GM23338 (cell line): ENCODE measurements around the gene GALM. TPM values are rescaled to one million over a fixed set of nuclear protein-coding genes. Genes with fewer than 3 reads are reported as not detected.

Experiments
- ATAC-seq: fragments of 200-7000 bp; cut with Tn5 transposase; 3 replicates; pipeline ENCODE4 v1.9.1; 2020
- DNase-seq: peaks from one replicate; pipeline ENCODE4 v3.0.0-alpha.2; 2015; ENCODE audit warnings: low spot score
- H2AFZ ChIP-seq: fragments of 200-600 bp; sonication (generic); 2 replicates; pipeline ENCODE4 v1.8.0; 2016; ENCODE audit warnings: antibody characterized with exemption, mild to moderate bottlenecking, moderate library complexity
- H3F3A ChIP-seq: fragments of 200-600 bp; sonication (generic); replicated peaks from 2 replicates; pipeline ENCODE4 v1.8.0; 2017; ENCODE audit warnings: antibody characterized with exemption, mixed run types, low read depth
- H3K27ac ChIP-seq: fragments of 200-600 bp; sonication (generic); 2 replicates; pipeline ENCODE4 v1.6.1; 2016; ENCODE audit warnings: low read depth
- H3K27me3 ChIP-seq: fragments of 200-600 bp; sonication (generic); 2 replicates; pipeline ENCODE4 v1.8.0; 2016; ENCODE audit warnings: mild to moderate bottlenecking, mixed run types, moderate library complexity; ENCODE audit not compliant: insufficient read depth
- H3K36me3 ChIP-seq: fragments of 200-600 bp; sonication (generic); 2 replicates; pipeline ENCODE4 v1.8.0; 2016; ENCODE audit warnings: mild to moderate bottlenecking; ENCODE audit not compliant: insufficient read depth
- H3K4me1 ChIP-seq: fragments of 200-600 bp; sonication (generic); 2 replicates; pipeline ENCODE4 v1.8.0; 2016; ENCODE audit warnings: mild to moderate bottlenecking, moderate library complexity; ENCODE audit not compliant: insufficient read depth
- H3K4me2 ChIP-seq: fragments of 200-600 bp; sonication (generic); 2 replicates; pipeline ENCODE4 v1.7.1; 2017; ENCODE audit warnings: mixed run types
- H3K4me3 ChIP-seq: fragments of 200-600 bp; sonication (generic); 2 replicates; pipeline ENCODE4 v1.6.1; 2016; ENCODE audit warnings: mixed run types
- H3K79me2 ChIP-seq: fragments of 200-600 bp; sonication (generic); replicated peaks from 2 replicates; pipeline ENCODE4 v1.8.0; 2017; ENCODE audit warnings: mild to moderate bottlenecking; ENCODE audit not compliant: insufficient read depth
- H3K9me2 ChIP-seq: fragments of 200-600 bp; sonication (generic); 2 replicates; pipeline ENCODE4 v1.8.0; 2017; ENCODE audit not compliant: insufficient read depth
- H4K20me1 ChIP-seq: fragments of 200-600 bp; sonication (generic); replicated peaks from 2 replicates; pipeline ENCODE4 v1.8.0; 2017; ENCODE audit warnings: mild to moderate bottlenecking; ENCODE audit not compliant: insufficient read depth
- H3K27ac Mint-ChIP-seq: 2 replicates; pipeline ENCODE4 v1.8.0; 2020; ENCODE audit warnings: inconsistent platforms, mild to moderate bottlenecking, moderate library complexity, mixed read lengths
- H3K27me3 Mint-ChIP-seq: 3 replicates; pipeline ENCODE4 v1.8.0; 2022; ENCODE audit warnings: low read depth, mild to moderate bottlenecking, moderate library complexity, mixed read lengths, inconsistent platforms; ENCODE audit not compliant: insufficient read depth, poor library complexity
- H3K36me3 Mint-ChIP-seq: 3 replicates; pipeline ENCODE4 v1.8.0; 2021; ENCODE audit warnings: low read depth, mild to moderate bottlenecking, inconsistent platforms, moderate library complexity, mixed read lengths
- H3K4me1 Mint-ChIP-seq: 3 replicates; pipeline ENCODE4 v1.8.0; 2020; ENCODE audit warnings: mild to moderate bottlenecking, inconsistent platforms, mixed read lengths
- H3K4me3 Mint-ChIP-seq: 3 replicates; pipeline ENCODE4 v1.8.0; 2021; ENCODE audit warnings: moderate library complexity, mild to moderate bottlenecking, inconsistent platforms, mixed read lengths
- H3K9me3 Mint-ChIP-seq: 3 replicates; pipeline ENCODE4 v1.8.0; 2020; ENCODE audit warnings: moderate library complexity, mild to moderate bottlenecking, inconsistent platforms, mixed read lengths
- CREB1 ChIP-seq: fragments of 250-450 bp; sonication (Bioruptor Pico); IDR thresholded peaks from 2 replicates; pipeline ENCODE4 v1.5.0; 2020; ENCODE audit warnings: low read depth, mild to moderate bottlenecking, moderate library complexity
- EZH2 ChIP-seq: fragments of 200-600 bp; sonication (generic); IDR thresholded peaks from one replicate; pipeline ENCODE4 v1.8.0; 2017; ENCODE audit warnings: antibody characterized with exemption, mild to moderate bottlenecking, low read depth; ENCODE audit not compliant: unreplicated experiment
- JUNB ChIP-seq: IDR thresholded peaks from one replicate; pipeline ENCODE4 v1.6.1; 2016; ENCODE audit warnings: antibody characterized with exemption; ENCODE audit not compliant: unreplicated experiment
- NANOG ChIP-seq: IDR thresholded peaks from 2 replicates; pipeline ENCODE4 v1.6.1; 2016; ENCODE audit warnings: antibody characterized with exemption, borderline replicate concordance
- POLR2AphosphoS5 ChIP-seq: IDR thresholded peaks from 2 replicates; pipeline ENCODE4 v1.6.1; 2016; ENCODE audit warnings: antibody characterized with exemption, low read depth
- STAT1 ChIP-seq: IDR thresholded peaks from one replicate; pipeline ENCODE4 v1.6.1; 2016; ENCODE audit warnings: antibody characterized with exemption; ENCODE audit not compliant: unreplicated experiment
- ZNF114 ChIP-seq: fragments of 250-450 bp; sonication (Bioruptor Pico); IDR thresholded peaks from 2 replicates; pipeline ENCODE4 v1.5.0; 2020; ENCODE audit warnings: mild to moderate bottlenecking, moderate library complexity
- ZNF331 ChIP-seq: fragments of 250-450 bp; sonication (Bioruptor Pico); IDR thresholded peaks from 2 replicates; pipeline ENCODE4 v1.5.0; 2020; ENCODE audit warnings: low read depth, mild to moderate bottlenecking, moderate library complexity
- polyA plus RNA-seq: library from polyadenylated mRNA; unstranded; fragments of >200 nt; fragmentation: Nextera tagmentation; extraction: Ambion mirVana; gene quantifications from 2 replicates; pipeline ENCODE4 v1.2.1, GENCODE V29; 2016
- total RNA-seq: library from RNA; depleted of rRNA; stranded (reverse); fragments of >200 nt; shearing (Covaris generic); gene quantifications from 2 replicates; pipeline ENCODE4 v1.2.3, GENCODE V29; 2014
- TF ChIP-seq, protein P1 (sequence below): IDR thresholded peaks from one replicate; pipeline ENCODE4 v1.6.1; 2018; ENCODE audit warnings: antibody characterized with exemption; ENCODE audit not compliant: unreplicated experiment
- TF ChIP-seq, protein P2 (sequence below): IDR thresholded peaks from 2 replicates; pipeline ENCODE4 v1.6.1; 2016; ENCODE audit warnings: antibody characterized with exemption
- TF ChIP-seq, protein P3 (sequence below): fragments of 250-450 bp; sonication (Bioruptor Pico); IDR thresholded peaks from 2 replicates; pipeline ENCODE4 v1.5.0; 2020; ENCODE audit warnings: mild to moderate bottlenecking, moderate library complexity

The GALM gene
- total and polyA plus RNA-seq, 2 experiments from 2014 or later = 9.3 to 21.6 TPM

DNA sequence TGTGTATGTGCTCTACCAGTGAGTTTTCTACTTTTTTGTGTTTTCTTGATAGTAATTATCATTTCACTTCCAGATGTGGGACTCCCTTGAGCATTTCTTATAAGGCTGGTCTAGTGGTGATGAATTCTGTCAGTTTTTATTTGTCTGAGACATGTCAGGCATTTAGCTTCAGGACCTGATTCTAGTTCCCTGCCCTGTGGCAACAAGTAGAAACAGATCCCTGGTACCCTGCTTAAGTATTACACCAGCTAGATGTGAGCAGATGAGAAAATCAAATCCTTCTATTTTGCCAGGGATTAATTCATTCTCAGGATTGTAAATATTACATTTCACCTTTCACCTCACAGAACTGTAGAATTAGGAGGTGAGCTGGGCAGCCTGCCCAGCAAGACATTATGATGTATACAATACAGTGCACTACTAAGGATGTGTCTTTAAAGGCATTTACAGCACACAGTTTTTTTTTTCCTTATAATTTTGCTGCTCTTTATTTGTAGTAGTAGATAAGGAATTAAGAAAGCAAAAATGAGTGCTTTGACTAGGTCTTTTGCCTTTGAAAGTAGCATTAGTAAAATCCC lies 35.1 kb downstream of the GALM start (continued):
- TF ChIP-seq, protein P1, sequence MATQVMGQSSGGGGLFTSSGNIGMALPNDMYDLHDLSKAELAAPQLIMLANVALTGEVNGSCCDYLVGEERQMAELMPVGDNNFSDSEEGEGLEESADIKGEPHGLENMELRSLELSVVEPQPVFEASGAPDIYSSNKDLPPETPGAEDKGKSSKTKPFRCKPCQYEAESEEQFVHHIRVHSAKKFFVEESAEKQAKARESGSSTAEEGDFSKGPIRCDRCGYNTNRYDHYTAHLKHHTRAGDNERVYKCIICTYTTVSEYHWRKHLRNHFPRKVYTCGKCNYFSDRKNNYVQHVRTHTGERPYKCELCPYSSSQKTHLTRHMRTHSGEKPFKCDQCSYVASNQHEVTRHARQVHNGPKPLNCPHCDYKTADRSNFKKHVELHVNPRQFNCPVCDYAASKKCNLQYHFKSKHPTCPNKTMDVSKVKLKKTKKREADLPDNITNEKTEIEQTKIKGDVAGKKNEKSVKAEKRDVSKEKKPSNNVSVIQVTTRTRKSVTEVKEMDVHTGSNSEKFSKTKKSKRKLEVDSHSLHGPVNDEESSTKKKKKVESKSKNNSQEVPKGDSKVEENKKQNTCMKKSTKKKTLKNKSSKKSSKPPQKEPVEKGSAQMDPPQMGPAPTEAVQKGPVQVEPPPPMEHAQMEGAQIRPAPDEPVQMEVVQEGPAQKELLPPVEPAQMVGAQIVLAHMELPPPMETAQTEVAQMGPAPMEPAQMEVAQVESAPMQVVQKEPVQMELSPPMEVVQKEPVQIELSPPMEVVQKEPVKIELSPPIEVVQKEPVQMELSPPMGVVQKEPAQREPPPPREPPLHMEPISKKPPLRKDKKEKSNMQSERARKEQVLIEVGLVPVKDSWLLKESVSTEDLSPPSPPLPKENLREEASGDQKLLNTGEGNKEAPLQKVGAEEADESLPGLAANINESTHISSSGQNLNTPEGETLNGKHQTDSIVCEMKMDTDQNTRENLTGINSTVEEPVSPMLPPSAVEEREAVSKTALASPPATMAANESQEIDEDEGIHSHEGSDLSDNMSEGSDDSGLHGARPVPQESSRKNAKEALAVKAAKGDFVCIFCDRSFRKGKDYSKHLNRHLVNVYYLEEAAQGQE = no peak
- TF ChIP-seq ZNF331 (CRISPR knock-in tag) (no peak), POLR2AphosphoS5 (no peak), CREB1 (CRISPR knock-in tag) (no peak)
- TF ChIP-seq, protein P2, sequence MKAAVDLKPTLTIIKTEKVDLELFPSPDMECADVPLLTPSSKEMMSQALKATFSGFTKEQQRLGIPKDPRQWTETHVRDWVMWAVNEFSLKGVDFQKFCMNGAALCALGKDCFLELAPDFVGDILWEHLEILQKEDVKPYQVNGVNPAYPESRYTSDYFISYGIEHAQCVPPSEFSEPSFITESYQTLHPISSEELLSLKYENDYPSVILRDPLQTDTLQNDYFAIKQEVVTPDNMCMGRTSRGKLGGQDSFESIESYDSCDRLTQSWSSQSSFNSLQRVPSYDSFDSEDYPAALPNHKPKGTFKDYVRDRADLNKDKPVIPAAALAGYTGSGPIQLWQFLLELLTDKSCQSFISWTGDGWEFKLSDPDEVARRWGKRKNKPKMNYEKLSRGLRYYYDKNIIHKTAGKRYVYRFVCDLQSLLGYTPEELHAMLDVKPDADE = no peak

DNA sequence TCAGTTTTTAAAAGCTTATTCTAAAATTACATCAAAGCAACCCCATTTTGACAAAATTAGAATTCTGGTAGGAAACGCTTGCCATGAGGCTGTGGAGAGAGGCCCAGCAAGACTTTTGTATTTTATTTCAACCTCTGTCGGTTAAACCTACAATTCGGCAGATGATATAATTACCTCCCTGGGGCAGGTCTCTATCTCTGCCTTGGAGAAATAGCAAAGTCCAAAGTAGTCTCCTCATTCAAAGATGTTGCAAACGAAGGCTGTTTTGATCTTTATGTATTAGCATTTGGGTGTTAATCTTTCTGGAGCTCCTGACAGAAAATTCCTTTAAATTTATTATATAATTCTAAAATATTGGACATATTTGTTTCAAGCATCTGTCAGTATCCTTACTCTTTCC lies 35.6 kb downstream of the GALM start:
- Mint-ChIP-seq H3K36me3 (0 out of 3 replicates have a peak, but pooled peaks cover 2% of the 10 kb centered on the region), H3K4me3 (no peak overlapping the region), H3K4me1 (no peaks in the 10 kb centered on the region), H3K27ac (no peak overlapping the region), H3K9me3 (no peaks in the 10 kb centered on the region), H3K27me3 (peaks cover 4% of the 10 kb centered on the region)
- ATAC-seq (no peak), DNase-seq (no peak)
- H3K79me2 ChIP-seq = no peaks in the 10 kb centered on the region
- no peak overlapping the region for H3K4me3 ChIP-seq
- no peaks in the 10 kb centered on the region for H4K20me1 ChIP-seq
- H3K9me2 ChIP-seq = no peaks in the 10 kb centered on the region
- H3K4me2 ChIP-seq = no peak overlapping the region
- TF ChIP-seq STAT1 (no peak), ZNF114 (CRISPR knock-in tag) (no peak), EZH2 (no peak), CREB1 (CRISPR knock-in tag) (no peak), JUNB (no peak), POLR2AphosphoS5 (no peak), NANOG (no peak)
- TF ChIP-seq, protein P3, sequence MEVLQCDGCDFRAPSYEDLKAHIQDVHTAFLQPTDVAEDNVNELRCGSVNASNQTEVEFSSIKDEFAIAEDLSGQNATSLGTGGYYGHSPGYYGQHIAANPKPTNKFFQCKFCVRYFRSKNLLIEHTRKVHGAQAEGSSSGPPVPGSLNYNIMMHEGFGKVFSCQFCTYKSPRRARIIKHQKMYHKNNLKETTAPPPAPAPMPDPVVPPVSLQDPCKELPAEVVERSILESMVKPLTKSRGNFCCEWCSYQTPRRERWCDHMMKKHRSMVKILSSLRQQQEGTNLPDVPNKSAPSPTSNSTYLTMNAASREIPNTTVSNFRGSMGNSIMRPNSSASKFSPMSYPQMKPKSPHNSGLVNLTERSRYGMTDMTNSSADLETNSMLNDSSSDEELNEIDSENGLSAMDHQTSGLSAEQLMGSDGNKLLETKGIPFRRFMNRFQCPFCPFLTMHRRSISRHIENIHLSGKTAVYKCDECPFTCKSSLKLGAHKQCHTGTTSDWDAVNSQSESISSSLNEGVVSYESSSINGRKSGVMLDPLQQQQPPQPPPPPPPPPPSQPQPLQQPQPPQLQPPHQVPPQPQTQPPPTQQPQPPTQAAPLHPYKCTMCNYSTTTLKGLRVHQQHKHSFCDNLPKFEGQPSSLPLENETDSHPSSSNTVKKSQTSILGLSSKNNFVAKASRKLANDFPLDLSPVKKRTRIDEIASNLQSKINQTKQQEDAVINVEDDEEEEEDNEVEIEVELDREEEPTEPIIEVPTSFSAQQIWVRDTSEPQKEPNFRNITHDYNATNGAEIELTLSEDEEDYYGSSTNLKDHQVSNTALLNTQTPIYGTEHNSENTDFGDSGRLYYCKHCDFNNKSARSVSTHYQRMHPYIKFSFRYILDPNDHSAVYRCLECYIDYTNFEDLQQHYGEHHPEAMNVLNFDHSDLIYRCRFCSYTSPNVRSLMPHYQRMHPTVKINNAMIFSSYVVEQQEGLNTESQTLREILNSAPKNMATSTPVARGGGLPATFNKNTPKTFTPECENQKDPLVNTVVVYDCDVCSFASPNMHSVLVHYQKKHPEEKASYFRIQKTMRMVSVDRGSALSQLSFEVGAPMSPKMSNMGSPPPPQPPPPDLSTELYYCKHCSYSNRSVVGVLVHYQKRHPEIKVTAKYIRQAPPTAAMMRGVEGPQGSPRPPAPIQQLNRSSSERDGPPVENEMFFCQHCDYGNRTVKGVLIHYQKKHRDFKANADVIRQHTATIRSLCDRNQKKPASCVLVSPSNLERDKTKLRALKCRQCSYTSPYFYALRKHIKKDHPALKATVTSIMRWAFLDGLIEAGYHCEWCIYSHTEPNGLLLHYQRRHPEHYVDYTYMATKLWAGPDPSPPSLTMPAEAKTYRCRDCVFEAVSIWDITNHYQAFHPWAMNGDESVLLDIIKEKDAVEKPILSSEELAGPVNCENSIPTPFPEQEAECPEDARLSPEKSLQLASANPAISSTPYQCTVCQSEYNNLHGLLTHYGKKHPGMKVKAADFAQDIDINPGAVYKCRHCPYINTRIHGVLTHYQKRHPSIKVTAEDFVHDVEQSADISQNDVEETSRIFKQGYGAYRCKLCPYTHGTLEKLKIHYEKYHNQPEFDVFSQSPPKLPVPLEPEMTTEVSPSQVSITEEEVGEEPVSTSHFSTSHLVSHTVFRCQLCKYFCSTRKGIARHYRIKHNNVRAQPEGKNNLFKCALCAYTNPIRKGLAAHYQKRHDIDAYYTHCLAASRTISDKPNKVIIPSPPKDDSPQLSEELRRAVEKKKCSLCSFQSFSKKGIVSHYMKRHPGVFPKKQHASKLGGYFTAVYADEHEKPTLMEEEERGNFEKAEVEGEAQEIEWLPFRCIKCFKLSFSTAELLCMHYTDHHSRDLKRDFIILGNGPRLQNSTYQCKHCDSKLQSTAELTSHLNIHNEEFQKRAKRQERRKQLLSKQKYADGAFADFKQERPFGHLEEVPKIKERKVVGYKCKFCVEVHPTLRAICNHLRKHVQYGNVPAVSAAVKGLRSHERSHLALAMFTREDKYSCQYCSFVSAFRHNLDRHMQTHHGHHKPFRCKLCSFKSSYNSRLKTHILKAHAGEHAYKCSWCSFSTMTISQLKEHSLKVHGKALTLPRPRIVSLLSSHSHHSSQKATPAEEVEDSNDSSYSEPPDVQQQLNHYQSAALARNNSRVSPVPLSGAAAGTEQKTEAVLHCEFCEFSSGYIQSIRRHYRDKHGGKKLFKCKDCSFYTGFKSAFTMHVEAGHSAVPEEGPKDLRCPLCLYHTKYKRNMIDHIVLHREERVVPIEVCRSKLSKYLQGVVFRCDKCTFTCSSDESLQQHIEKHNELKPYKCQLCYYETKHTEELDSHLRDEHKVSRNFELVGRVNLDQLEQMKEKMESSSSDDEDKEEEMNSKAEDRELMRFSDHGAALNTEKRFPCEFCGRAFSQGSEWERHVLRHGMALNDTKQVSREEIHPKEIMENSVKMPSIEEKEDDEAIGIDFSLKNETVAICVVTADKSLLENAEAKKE (CRISPR knock-in tag) = no peak
- TF ChIP-seq, protein P1 = no peak
- no peaks in the 10 kb centered on the region for H3K27me3 ChIP-seq
- H3F3A ChIP-seq = no peaks in the 10 kb centered on the region
- H3K4me1 ChIP-seq = no peaks in the 10 kb centered on the region
- H3K36me3 ChIP-seq = no peaks in the 10 kb centered on the region
- H3K27ac ChIP-seq = no peak overlapping the region
- H2AFZ ChIP-seq = no peak overlapping the region
